ENCODE measurements around the gene RNH1.

DNA sequence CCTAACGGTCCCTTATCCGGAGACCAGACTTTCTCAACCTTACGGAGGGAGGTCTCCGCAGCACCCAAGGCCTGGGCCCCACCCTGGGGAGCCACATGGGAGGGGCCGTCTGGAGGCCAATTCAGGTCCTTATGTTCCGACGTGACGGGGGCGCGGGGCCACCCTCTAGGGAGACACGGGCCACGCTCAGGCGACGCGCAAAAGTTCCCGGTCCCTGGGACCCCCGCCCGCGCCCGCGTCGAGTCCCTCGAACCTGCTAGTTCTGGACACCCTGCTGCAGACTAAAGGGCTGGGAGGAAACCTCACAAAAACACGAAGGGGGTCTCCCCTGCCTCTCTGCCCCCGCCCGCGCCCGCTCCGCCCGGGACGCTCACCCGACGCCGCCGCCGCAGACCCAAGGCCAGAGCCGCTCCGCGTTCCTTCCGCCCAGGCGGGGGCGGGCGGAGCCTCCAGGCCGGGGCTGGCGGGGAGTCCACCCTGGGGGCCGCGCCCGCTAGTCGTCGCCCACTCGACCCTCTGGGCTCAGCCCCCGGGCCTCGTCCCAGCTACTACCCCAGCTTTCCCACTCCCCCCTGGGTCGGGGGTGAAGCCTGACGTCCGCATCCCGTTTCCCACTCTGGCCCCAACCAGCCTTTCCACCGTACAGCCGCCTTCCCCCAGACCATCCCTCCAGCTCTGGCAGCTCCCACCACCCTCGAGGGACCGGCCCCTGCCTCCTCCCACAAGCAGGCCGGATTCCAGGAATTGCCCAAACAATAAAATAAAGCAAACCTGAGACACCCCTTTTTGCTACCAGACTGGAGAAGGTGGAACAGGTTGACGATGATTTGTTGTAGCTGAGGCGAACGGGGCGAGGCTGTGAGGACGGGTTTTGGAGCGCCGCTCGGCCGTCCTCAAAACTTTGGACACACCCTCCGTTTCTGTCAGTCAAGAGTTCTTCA, 2.7 kb downstream of the RNH1 start:
- TF ChIP-seq EP300 (IDR thresholded peaks at IDR 0.05) = no peak
- TF ChIP-seq, protein P1, sequence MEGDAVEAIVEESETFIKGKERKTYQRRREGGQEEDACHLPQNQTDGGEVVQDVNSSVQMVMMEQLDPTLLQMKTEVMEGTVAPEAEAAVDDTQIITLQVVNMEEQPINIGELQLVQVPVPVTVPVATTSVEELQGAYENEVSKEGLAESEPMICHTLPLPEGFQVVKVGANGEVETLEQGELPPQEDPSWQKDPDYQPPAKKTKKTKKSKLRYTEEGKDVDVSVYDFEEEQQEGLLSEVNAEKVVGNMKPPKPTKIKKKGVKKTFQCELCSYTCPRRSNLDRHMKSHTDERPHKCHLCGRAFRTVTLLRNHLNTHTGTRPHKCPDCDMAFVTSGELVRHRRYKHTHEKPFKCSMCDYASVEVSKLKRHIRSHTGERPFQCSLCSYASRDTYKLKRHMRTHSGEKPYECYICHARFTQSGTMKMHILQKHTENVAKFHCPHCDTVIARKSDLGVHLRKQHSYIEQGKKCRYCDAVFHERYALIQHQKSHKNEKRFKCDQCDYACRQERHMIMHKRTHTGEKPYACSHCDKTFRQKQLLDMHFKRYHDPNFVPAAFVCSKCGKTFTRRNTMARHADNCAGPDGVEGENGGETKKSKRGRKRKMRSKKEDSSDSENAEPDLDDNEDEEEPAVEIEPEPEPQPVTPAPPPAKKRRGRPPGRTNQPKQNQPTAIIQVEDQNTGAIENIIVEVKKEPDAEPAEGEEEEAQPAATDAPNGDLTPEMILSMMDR (IDR thresholded peaks at IDR 0.05) = no peak
- TF ChIP-seq POLR2A (IDR thresholded peaks at IDR 0.05) = no peak
- TF ChIP-seq POLR2AphosphoS5 (IDR thresholded peaks at IDR 0.05) = peak in 1 of 3 donors; percentile 12
